Gastroesophageal sphincter (tissue), 3 donors: ENCODE data around the gene NFIL3.

Source experiments
- EP300 ChIP-seq: sonication (generic); formaldehyde crosslinking; IDR thresholded peaks from one replicate; pipeline ENCODE4 v1.6.1; 2017; ENCODE audit warnings: antibody characterized with exemption, mild to moderate bottlenecking
- POLR2A ChIP-seq, 2 donors: fragments of 450-650 bp; IDR thresholded peaks; one replicate each; pipeline ENCODE4 v1.6.1; 2017; ENCODE audit warnings: antibody characterized with exemption in 2 of 2, mild to moderate bottlenecking in 2 of 2, moderate library complexity in 1 of 2
- POLR2AphosphoS5 ChIP-seq: sonication (generic); formaldehyde crosslinking; IDR thresholded peaks from one replicate; pipeline ENCODE4 v1.6.1; 2017; ENCODE audit warnings: antibody characterized with exemption
- TF ChIP-seq, protein P1 (sequence below), 4 experiments: fragments of 200-600 bp in 2 of 4; fragments of 450-650 bp in 2 of 4; sonication (generic) in 1 of 4; IDR thresholded peaks; one replicate each; pipeline ENCODE4 v1.5.1; 2017 to 2019; ENCODE audit warnings: antibody characterized with exemption in 4 of 4, mild to moderate bottlenecking in 2 of 4, moderate library complexity in 2 of 4

DNA sequence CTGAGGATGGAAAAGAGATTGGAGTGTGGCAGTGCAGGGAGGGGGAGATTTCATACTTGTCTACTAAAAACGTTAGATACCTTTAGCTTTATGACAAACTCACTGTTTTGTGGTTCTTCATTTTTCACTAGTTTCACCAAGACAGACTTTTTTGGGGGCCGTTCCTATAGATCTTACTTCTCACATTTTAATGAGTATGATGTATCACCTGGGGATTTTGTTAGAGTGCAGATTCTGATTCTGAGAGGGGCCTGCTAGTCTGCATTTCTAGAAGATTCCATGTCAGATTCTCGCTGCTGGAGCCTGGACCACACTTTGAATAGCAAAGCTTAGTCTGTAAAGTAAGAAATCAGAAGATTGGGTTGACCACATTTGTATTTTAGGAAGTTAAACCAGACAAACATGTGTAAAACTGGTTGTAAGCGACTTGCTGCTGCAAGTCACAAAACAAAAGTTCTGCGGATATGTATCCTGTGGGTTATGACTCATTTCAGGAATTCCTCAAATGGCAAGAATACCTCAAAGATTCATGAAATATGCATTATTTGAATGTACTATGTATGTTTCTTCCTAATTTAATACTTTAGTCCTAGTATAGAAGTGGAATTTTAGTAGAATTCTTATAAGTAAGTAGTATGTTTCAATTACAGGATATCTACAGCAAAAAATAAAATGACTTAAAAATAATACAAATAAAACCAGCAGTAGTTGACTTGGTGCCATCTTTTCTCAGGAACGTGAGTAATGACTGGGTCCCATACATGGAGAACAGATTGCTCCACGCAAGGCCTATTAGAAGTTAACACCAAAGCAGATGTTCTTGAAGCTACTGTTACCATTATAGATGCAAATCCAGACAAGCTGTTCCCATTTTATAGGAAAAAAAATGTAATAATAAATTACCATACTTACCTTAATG is 27.8 kb downstream of the NFIL3 start:
- TF ChIP-seq, protein P1, sequence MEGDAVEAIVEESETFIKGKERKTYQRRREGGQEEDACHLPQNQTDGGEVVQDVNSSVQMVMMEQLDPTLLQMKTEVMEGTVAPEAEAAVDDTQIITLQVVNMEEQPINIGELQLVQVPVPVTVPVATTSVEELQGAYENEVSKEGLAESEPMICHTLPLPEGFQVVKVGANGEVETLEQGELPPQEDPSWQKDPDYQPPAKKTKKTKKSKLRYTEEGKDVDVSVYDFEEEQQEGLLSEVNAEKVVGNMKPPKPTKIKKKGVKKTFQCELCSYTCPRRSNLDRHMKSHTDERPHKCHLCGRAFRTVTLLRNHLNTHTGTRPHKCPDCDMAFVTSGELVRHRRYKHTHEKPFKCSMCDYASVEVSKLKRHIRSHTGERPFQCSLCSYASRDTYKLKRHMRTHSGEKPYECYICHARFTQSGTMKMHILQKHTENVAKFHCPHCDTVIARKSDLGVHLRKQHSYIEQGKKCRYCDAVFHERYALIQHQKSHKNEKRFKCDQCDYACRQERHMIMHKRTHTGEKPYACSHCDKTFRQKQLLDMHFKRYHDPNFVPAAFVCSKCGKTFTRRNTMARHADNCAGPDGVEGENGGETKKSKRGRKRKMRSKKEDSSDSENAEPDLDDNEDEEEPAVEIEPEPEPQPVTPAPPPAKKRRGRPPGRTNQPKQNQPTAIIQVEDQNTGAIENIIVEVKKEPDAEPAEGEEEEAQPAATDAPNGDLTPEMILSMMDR (IDR thresholded peaks at IDR 0.05) = no peak
- TF ChIP-seq EP300 = no peak
- no peak for TF ChIP-seq POLR2A (IDR thresholded peaks at IDR 0.05)
- no peak for TF ChIP-seq POLR2AphosphoS5
